OCI-LY7 (cell line): ENCODE results near the gene ATG2A. TPM values are rescaled to one million over a fixed set of nuclear protein-coding genes. Genes with fewer than 3 reads are reported as not detected.

Source experiments
- BruUV-seq: library from RNA; stranded (reverse); fragments of 400-500 nt; replicated peaks from 2 replicates; lab custom pipeline; 2021; lab: Mats Ljungman, UMichigan
- CTCF ChIA-PET: fragments of 300-600 bp; sonication (Branson Sonifier 250); formaldehyde crosslinking; loops from one replicate; lab custom pipeline; 2022; ENCODE audit warnings: antibody characterized with exemption; ENCODE audit not compliant: unreplicated experiment; lab: Charles Lee
- POLR2A ChIA-PET: fragments of 300-600 bp; sonication (Branson Sonifier 250); formaldehyde crosslinking; loops from one replicate; lab custom pipeline; 2022; ENCODE audit warnings: antibody characterized with exemption; lab: Charles Lee
- DNase-seq: peaks from one replicate; pipeline ENCODE4 v3.0.0-alpha.2; 2015; ENCODE audit warnings: low spot score
- H2AFZ ChIP-seq: fragments of 200-600 bp; sonication (generic), shearing (Covaris generic); 2 replicates; pipeline ENCODE4 v1.6.1; 2014; ENCODE audit warnings: mild to moderate bottlenecking, antibody characterized with exemption, low read length, moderate library complexity
- H3K27ac ChIP-seq: fragments of 200-600 bp; sonication (generic); 2 replicates; pipeline ENCODE4 v1.5.1; 2014; ENCODE audit warnings: mixed run types, low read depth, mild to moderate bottlenecking, moderate library complexity, low read length, inconsistent platforms; ENCODE audit not compliant: poor library complexity, severe bottlenecking
- H3K36me3 ChIP-seq: fragments of 200-600 bp; sonication (generic); 2 replicates; pipeline ENCODE4 v1.6.1; 2014; ENCODE audit warnings: mild to moderate bottlenecking, antibody characterized with exemption, low read length, moderate library complexity, mixed read lengths; ENCODE audit not compliant: insufficient read depth
- H3K4me1 ChIP-seq: fragments of 200-600 bp; sonication (generic); 2 replicates; pipeline ENCODE4 v1.5.1; 2014; ENCODE audit warnings: mild to moderate bottlenecking, low read length; ENCODE audit not compliant: insufficient read depth, poor library complexity, severe bottlenecking
- H3K4me2 ChIP-seq: fragments of 200-600 bp; sonication (generic); 2 replicates; pipeline ENCODE4 v1.6.1; 2014; ENCODE audit warnings: mild to moderate bottlenecking, low read length
- H3K4me3 ChIP-seq: fragments of 200-600 bp; sonication (generic); 2 replicates; pipeline ENCODE4 v1.5.1; 2014; ENCODE audit warnings: mild to moderate bottlenecking, low read depth, low read length; ENCODE audit not compliant: poor library complexity, severe bottlenecking
- H3K79me2 ChIP-seq: fragments of 200-600 bp; sonication (generic); 2 replicates; pipeline ENCODE4 v1.6.1; 2016; ENCODE audit warnings: low read depth, mild to moderate bottlenecking, low read length, moderate library complexity, mixed read lengths; ENCODE audit not compliant: insufficient read depth
- H3K9me2 ChIP-seq: fragments of 200-600 bp; sonication (generic); 2 replicates; pipeline ENCODE4 v1.6.1; 2016; ENCODE audit warnings: mild to moderate bottlenecking, low read length, mixed read lengths; ENCODE audit not compliant: insufficient read depth
- H3K9me3 ChIP-seq: fragments of 200-600 bp; sonication (generic); 2 replicates; pipeline ENCODE4 v1.6.1; 2014; ENCODE audit warnings: mild to moderate bottlenecking, mixed run types, low read length, mixed read lengths
- H4K20me1 ChIP-seq: fragments of 200-600 bp; sonication (generic); 2 replicates; pipeline ENCODE4 v1.6.1; 2014; ENCODE audit warnings: mild to moderate bottlenecking, antibody characterized with exemption, low read length, moderate library complexity, mixed read lengths; ENCODE audit not compliant: insufficient read depth
- CTCF ChIP-seq: fragments of 200-600 bp; sonication (generic); conservative IDR thresholded peaks from 2 replicates; pipeline ENCODE4 v1.5.1; 2014; ENCODE audit warnings: mild to moderate bottlenecking, antibody characterized with exemption, low read length, moderate library complexity, mixed read lengths
- EZH2phosphoT487 ChIP-seq: fragments of 200-600 bp; sonication (generic); IDR thresholded peaks from 2 replicates; pipeline ENCODE4 v1.6.1; 2018; ENCODE audit warnings: low read depth, borderline replicate concordance, mild to moderate bottlenecking, mixed run types, antibody characterized with exemption, low read length, moderate library complexity, mixed read lengths
- intact Hi-C: fragments of 100-400 bp; cut with micrococcal nuclease; formaldehyde crosslinking; loops from one replicate; pipeline ENCODE4 v1.10.0; 2022; ENCODE audit not compliant: unreplicated experiment
- total RNA-seq, 2 experiments: library from RNA; depleted of rRNA in 1 of 2; stranded (reverse); fragments of >200 nt in 1 of 2; shearing (Covaris generic) in 1 of 2; gene quantifications; 2 replicates each; pipeline ENCODE4 v1.2.3, GENCODE V29; 2014 to 2022

The ATG2A gene
- total RNA-seq, 2 experiments from 2014 or later, result 18.1 to 28.2 TPM

- TF ChIP-seq CTCF (0 out of 2 replicates have a peak, but pooled peaks have one; percentile 6), EZH2phosphoT487 (no peak)
- Histone ChIP-seq H3K9me2 (no peaks in the 10 kb centered on the region), H3K9me3 (no peaks in the 10 kb centered on the region), H3K27ac (peak overlapping the region; percentile 97), H3K4me1 (peaks cover 100% of the 10 kb centered on the region), H4K20me1 (no peaks in the 10 kb centered on the region), H3K36me3 (peaks cover 38% of the 10 kb centered on the region; the same call in 1 of the 2 replicates), H3K4me2 (peak overlapping the region; percentile 87), H3K79me2 (peaks cover 90% of the 10 kb centered on the region), H2AFZ (no peak overlapping the region), H3K4me3 (peak overlapping the region; percentile 59)
- POLR2A ChIA-PET, result interaction anchor here (1.3 to 13.0 kb wide), 3 partner anchors 11 to 19 kb away, joined by 3 to 178 read pairs (median 115); partner anchors contain the start of gene EHD1
- CTCF ChIA-PET, result interaction anchor here (0.5 to 2.8 kb wide), 10 partner anchors 8 to 176 kb away, joined by 3 to 20 read pairs (median 4); partner anchors contain the start of gene CDC42BPG
- no TSS peak for BruUV-seq
- peak; percentile 75 for DNase-seq
- intact Hi-C loops, result loop anchor here (2.0 kb wide), 1 partner anchor 14 kb away; no protein-coding TSS in a partner anchor
Measured at GRCh38 chr11:64864473-64865285, 52.3 kb downstream of the ATG2A start.

DNA sequence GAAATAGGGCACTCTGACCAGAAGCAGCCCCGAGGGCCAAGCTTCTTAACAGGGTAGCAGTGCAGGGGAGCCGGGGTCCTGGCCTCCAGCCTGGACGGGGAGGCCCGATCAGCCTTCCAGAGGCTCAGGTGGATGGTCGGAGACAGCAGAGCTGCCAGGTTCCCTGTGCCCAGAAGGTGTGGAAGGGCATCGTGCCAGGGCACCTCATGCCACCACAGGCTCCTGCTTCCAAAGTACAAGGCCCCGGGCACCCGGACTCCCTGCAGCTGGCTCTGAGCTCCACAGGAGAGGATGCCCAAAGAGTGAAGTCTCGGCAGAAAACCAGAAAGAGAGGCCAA is 52.9 kb downstream of the ATG2A start:
- Histone ChIP-seq H3K9me3 (no peaks in the 10 kb centered on the region), H3K4me1 (peaks cover 100% of the 10 kb centered on the region), H3K27ac (peak overlapping the region; percentile 97), H3K4me3 (peak overlapping the region; percentile 59), H4K20me1 (no peaks in the 10 kb centered on the region), H3K36me3 (peaks cover 36% of the 10 kb centered on the region; the same call in 1 of the 2 replicates), H2AFZ (no peak overlapping the region), H3K79me2 (peaks cover 84% of the 10 kb centered on the region), H3K9me2 (no peaks in the 10 kb centered on the region), H3K4me2 (peak overlapping the region; percentile 87)
- POLR2A ChIA-PET, result interaction anchor here (10.7 to 13.0 kb wide), 2 partner anchors 12 to 14 kb away, joined by 115 to 178 read pairs; partner anchors contain the start of gene EHD1
- no peak for TF ChIP-seq CTCF
- no peak for TF ChIP-seq EZH2phosphoT487
- DNase-seq, result no peak
- intact Hi-C loops, result loop anchor here (2.0 kb wide), 1 partner anchor 13 kb away; no protein-coding TSS in a partner anchor
- CTCF ChIA-PET, result interaction anchor here (0.5 to 2.8 kb wide), 7 partner anchors 9 to 175 kb away, joined by 3 to 20 read pairs (median 4); partner anchors contain the start of gene CDC42BPG
- no TSS peak for BruUV-seq
